ENCODE measurements around the gene WDR33. TPM values are rescaled to one million over a fixed set of nuclear protein-coding genes. Genes with fewer than 3 reads are reported as not detected.
A peak's percentile ranks its signal among the peaks of the same experiment; 100 is the strongest.
"Not testable (repeated sequence)": the region's sequence is repeated elsewhere in the genome, so short reads cannot be mapped to it uniquely, and the experiment has no call there.

WDR33 gene
- total and polyA plus RNA-seq, 12 donors: 13.8 to 59.8 (median 42.1) TPM

- intact Hi-C loops (cut with DNase I): loop anchor here in 1 of 2 donors (10.0 kb wide), 1 partner anchor 114 kb away; the partner anchor contains the start of gene SFT2D3
- no peak for TF ChIP-seq POLR2A (IDR thresholded peaks at IDR 0.05)
Measured at GRCh38 chr2:127818794-127819425, 7.9 kb upstream of the WDR33 start.

GRCh38 chr2:127818241-127818640 is 7.3 kb upstream of the WDR33 start:
- intact Hi-C loops (cut with DNase I): loop anchor here in 1 of 2 donors (10.0 kb wide), 1 partner anchor 113 kb away; the partner anchor contains the start of gene SFT2D3
- no peaks in the 10 kb centered on the region for H3K4me1 ChIP-seq (replicated peaks in 1 of 2)
- no peak for DNase-seq
- H3K4me3 ChIP-seq: no peak overlapping the region
- no peak for TF ChIP-seq CTCF (IDR thresholded peaks at IDR 0.05)
- TF ChIP-seq POLR2A (IDR thresholded peaks at IDR 0.05): no peak
- H3K27me3 ChIP-seq: no peaks in the 10 kb centered on the region
- H3K27ac ChIP-seq: no peak overlapping the region
- 67 to 83% (median 74%) methylated on average over 5 of the region's 5 CpGs for WGBS, 4 donors
- no peaks in the 10 kb centered on the region for H3K36me3 ChIP-seq (replicated peaks in 1 of 2)
- peaks cover 0 to 16% (median 0%) of the 10 kb centered on the region in 3 donors for H3K9me3 ChIP-seq (replicated peaks in 1 of 3)

More at GRCh38 chr2:127818794-127819425, 7.9 kb upstream of the WDR33 start:
- no peak overlapping the region for H3K27ac ChIP-seq
- H3K9me3 ChIP-seq (replicated peaks in 1 of 3): peaks cover 0 to 16% (median 0%) of the 10 kb centered on the region in 3 donors
- WGBS, 4 donors: 73 to 77% (median 75%) methylated on average over 8 of the region's 8 CpGs
- H3K4me3 ChIP-seq: no peak overlapping the region
- no peak for DNase-seq
- H3K27me3 ChIP-seq: no peaks in the 10 kb centered on the region
- H3K4me1 ChIP-seq (replicated peaks in 1 of 2): no peaks in the 10 kb centered on the region
- no peaks in the 10 kb centered on the region for H3K36me3 ChIP-seq (replicated peaks in 1 of 2)

GRCh38 chr2:127814677-127815076 is 3.7 kb upstream of the WDR33 start:
- WGBS, 4 donors: 15 to 52% (median 42%) methylated on average over 1 of the region's 1 CpG
- Histone ChIP-seq H3K27me3 (no peaks in the 10 kb centered on the region), H3K4me1 (replicated peaks in 1 of 2) (peaks cover 3 to 4% of the 10 kb centered on the region in 2 donors), H3K36me3 (replicated peaks in 1 of 2) (no peaks in the 10 kb centered on the region), H3K4me3 (no peak overlapping the region), H3K9me3 (replicated peaks in 1 of 3) (peaks cover 0 to 4% (median 0%) of the 10 kb centered on the region in 3 donors), H3K27ac (no peak overlapping the region)
- intact Hi-C loops (cut with DNase I): loop anchor here in 1 of 2 donors (10.0 kb wide), 1 partner anchor 110 kb away; the partner anchor contains the start of gene SFT2D3
- TF ChIP-seq CTCF (IDR thresholded peaks at IDR 0.05) (no peak), POLR2A (IDR thresholded peaks at IDR 0.05) (no peak)
- DNase-seq: no peak

GRCh38 chr2:127812441-127812840 is 1.5 kb upstream of the WDR33 start:
- H3K27ac ChIP-seq; H3K4me3 ChIP-seq; H3K36me3 ChIP-seq (replicated peaks in 1 of 2); DNase-seq; H3K9me3 ChIP-seq (replicated peaks in 1 of 3); H3K27me3 ChIP-seq: not testable (repeated sequence)
- WGBS, 4 donors: 89 to 96% (median 94%) methylated on average over 3 of the region's 3 CpGs
- intact Hi-C loops (cut with DNase I): loop anchor here in 1 of 2 donors (10.0 kb wide), 1 partner anchor 108 kb away; the partner anchor contains the start of gene SFT2D3
- peaks cover 8 to 24% of the 10 kb centered on the region in 2 donors for H3K4me1 ChIP-seq (replicated peaks in 1 of 2)

DNA sequence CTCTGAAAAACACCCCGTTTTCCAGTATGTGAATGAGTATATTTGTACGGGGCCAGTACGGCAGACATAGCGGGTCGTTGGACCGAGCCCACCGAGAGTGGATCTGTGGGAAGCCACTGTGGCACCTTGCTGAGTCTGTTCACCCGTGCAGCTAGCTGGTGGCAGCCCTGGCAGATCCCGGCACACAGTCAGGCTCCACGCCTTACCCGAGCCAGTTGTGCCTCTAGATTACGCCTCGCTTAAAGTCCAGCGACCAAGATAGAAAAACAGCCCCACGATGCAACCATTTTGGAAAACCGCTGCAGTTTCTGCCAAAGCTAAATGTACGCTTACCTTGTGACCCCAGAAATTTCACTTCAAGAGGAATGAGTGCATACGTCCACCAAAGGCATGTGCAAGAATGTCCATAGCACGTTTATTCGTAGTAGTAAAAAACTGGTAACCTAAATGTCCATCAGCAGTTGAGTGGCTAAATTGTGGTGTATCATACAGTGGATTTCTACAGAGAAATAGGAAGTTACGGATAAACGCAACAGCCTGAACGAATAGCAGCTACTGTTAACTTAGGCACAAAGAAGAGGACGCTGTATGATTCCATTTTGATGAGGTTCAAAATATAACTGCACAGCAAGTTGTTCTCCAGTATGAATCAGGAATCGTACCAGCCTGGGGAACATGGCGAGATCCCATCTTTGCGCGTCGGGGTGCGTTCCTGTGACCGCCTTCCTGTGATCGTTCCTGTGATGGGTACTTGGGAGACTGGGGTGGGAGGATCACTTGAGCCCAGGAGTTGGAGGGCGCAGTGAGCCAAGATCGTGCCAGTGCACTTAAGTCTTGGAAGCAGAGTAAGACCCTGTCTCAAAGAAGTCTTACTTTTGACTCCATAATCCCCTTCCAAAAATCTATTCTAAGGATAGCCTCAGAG is 688 bp upstream of the WDR33 start:
- peaks cover 8 to 30% of the 10 kb centered on the region in 2 donors for H3K4me1 ChIP-seq (replicated peaks in 1 of 2)
- peak overlapping the region; percentile 67 to 91 (median 85) for H3K4me3 ChIP-seq
- WGBS, 4 donors: 38 to 72% (median 42%) methylated on average over 18 to 34 of the region's 34 CpGs
- peak in 2 of 7 donors; percentile 34 to 37 for DNase-seq
- H3K36me3 ChIP-seq (replicated peaks in 1 of 2): no peaks in the 10 kb centered on the region
- intact Hi-C loops (cut with DNase I): loop anchor here in 1 of 2 donors (10.0 kb wide), 1 partner anchor 107 kb away; the partner anchor contains the start of gene SFT2D3
- no peaks in the 10 kb centered on the region for H3K9me3 ChIP-seq (replicated peaks in 1 of 3)
- H3K27ac ChIP-seq: peak overlapping the region; percentile 84 to 99 (median 97)
- no peak for TF ChIP-seq POLR2A (IDR thresholded peaks at IDR 0.05)
- H3K27me3 ChIP-seq: no peaks in the 10 kb centered on the region
